GM13977 (cell line): ENCODE data around the gene OR14J1.
"Not testable (repeated sequence)": the region's sequence is repeated elsewhere in the genome, so short reads cannot be mapped to it uniquely, and the experiment has no call there.

Source experiments
- DNase-seq: peaks from one replicate; pipeline ENCODE4 v3.0.0; 2012; ENCODE audit warnings: low spot score
- in situ Hi-C: fragments of 300-500 bp; cut with MboI; formaldehyde crosslinking; loops from one replicate; pipeline ENCODE4 v1.12.0; 2022; ENCODE audit warnings: low sequenced_read_pairs, low pct_unique_long_range_greater_than_20kb, mixed read lengths, inconsistent platforms; ENCODE audit not compliant: unreplicated experiment
- TF ChIP-seq, protein P1 (sequence below): IDR thresholded peaks from 2 replicates; pipeline ENCODE4 v1.5.1; 2012; ENCODE audit warnings: mild to moderate bottlenecking, control low read depth; ENCODE audit not compliant: insufficient read depth; ENCODE audit errors: extremely low read depth, missing control alignments

OR14J1 gene

GRCh38 chr6:29295623-29296022, 5.9 kb upstream of the OR14J1 start:
- TF ChIP-seq, protein P1, sequence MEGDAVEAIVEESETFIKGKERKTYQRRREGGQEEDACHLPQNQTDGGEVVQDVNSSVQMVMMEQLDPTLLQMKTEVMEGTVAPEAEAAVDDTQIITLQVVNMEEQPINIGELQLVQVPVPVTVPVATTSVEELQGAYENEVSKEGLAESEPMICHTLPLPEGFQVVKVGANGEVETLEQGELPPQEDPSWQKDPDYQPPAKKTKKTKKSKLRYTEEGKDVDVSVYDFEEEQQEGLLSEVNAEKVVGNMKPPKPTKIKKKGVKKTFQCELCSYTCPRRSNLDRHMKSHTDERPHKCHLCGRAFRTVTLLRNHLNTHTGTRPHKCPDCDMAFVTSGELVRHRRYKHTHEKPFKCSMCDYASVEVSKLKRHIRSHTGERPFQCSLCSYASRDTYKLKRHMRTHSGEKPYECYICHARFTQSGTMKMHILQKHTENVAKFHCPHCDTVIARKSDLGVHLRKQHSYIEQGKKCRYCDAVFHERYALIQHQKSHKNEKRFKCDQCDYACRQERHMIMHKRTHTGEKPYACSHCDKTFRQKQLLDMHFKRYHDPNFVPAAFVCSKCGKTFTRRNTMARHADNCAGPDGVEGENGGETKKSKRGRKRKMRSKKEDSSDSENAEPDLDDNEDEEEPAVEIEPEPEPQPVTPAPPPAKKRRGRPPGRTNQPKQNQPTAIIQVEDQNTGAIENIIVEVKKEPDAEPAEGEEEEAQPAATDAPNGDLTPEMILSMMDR = no peak
- in situ Hi-C loops = no loop called here
- no peak for DNase-seq

- in situ Hi-C loops = no loop called here
- TF ChIP-seq, protein P1 = no peak
Measured at GRCh38 chr6:29319931-29320330, 18.4 kb downstream of the OR14J1 start.

DNA sequence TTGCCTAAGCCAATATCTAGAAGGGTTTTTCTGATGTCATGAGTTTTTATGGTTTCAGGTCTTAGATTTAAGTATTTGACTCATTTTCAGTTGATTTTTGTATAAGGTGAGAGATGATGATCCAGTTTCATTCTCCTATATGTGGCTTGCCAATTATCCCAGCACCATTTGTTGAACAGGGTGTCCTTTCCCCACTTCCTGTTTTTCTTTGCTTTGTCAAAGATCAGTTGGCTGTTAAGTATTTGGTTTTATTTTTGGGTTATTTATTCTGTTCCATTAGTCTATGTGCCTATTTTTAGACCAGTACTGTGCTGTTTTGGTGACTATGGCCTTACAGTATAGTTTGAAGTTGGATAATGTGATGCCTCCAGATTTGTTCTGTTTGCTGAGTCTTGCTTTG, 21.8 kb downstream of the OR14J1 start:
- in situ Hi-C loops, DNase-seq: not testable (repeated sequence)

More at GRCh38 chr6:29319931-29320330, 18.4 kb downstream of the OR14J1 start:
- DNase-seq = no peak

DNA sequence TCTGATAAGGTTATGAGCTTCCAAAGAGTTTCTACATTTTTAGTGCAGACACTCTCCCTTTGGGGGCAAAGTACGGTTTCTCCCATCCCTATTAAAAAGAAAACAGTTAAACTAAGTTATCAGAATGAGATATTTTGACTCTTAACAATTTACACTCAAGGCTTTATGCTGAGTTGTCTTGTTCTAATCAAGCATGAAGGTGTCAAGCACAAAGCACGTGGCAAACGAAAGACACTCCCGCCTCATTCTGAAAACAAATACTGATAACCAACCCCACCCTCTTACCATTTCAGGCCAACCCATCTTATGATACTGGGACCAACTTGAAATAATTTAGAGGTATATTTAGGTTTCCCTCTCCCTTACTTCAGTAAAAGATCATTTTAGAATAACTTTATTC, 24.3 kb downstream of the OR14J1 start:
- TF ChIP-seq, protein P1 = no peak
- in situ Hi-C loops = no loop called here
- DNase-seq = no peak

- TF ChIP-seq, protein P1 = no peak
- no peak for DNase-seq
- in situ Hi-C loops = no loop called here
Measured at GRCh38 chr6:29332676-29333075, 31.2 kb downstream of the OR14J1 start.

DNA sequence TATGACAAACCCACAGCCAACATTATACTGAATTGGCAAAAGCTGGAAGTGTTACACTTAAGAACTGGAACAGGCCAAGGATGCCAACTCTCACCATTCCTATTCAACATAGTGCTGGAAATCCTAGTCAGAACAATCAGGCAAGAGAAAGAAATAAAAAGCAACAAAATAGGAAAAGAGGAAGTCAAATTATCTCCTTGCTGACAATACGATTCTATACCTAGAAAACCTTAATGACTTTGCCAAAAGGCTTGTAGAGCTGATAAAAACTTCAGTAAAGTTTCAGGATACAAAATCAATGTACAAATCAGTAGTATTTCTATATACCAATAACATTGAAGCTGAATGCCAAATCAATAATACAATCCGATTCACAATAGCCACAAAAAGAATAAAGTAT, 34.8 kb downstream of the OR14J1 start:
- TF ChIP-seq, protein P1 = no peak
- in situ Hi-C loops = no loop called here

DNA sequence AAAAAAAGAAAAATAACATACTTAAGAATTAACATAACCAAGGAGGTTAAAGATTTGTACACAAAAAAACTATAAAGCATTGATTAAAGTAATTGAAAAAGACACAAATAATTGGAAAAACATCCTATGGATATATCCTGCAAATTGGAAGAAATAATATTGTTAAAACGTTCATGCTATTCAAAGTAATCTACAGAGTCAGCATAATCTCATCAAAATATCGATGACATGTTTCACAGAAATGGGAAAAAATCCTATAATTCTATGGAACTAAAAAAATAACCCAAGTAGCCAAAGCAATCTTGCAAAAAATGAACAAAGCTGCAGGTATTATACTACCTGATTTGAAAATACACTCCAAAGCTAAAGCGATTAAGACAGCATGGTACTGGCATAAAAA, 43.9 kb downstream of the OR14J1 start:
- TF ChIP-seq, protein P1 = no peak
- no peak for DNase-seq
- in situ Hi-C loops = no loop called here

More for the DNA sequence above, 34.8 kb downstream of the OR14J1 start:
- no peak for DNase-seq

- DNase-seq, in situ Hi-C loops: not testable (repeated sequence)
Measured at GRCh38 chr6:29349348-29349747, 47.8 kb downstream of the OR14J1 start.
